GM20431 (cell line): ENCODE data around the gene STIM1.

Experiments
- in situ Hi-C: fragments of 300-500 bp; cut with MseI, MboI; formaldehyde crosslinking; loops from one replicate; pipeline ENCODE4 v1.15.0; 2020; ENCODE audit warnings: low sequenced_read_pairs; ENCODE audit not compliant: unreplicated experiment

STIM1 gene

DNA sequence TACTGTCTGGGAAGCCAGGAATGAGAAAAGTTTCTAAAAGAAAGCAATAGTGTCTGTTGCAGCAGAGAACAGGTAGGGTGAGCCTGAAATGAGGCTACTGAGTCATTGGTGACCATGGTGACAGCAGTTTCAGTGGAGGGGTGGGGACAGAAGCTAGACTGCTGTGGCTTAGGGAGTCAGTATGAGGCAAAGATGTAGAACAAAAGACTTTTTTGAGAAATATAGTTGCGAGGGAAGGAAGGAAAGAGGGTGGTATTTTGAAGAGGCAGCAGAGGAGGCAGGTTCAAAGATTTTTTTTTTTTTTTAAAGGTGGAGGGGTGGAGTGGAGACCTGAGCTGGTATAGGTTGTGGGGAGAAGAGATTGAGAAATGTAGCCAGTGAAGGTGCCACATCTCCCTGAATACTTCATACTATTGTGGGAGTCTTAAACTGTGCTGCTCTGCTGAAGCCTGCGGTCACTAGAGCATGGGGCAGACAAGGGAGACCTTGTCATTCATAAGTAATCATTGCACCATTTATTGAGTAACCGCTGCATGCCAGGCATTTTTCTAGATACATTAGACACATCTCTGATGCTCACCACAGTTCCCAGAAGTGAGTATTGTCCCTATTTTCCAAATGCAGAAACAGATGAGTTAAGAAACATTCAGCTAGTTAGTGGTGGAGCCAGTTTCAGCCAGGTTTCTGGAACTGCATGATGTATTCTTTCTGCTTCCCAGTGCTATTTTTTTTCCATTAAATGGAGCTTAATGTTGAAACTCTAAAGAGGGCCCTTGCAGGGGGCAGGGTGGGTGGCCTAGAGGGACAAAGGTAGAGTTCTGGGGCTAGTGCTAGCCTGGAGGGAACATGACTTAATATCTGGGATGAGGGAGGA, 49.9 kb downstream of the STIM1 start:
- in situ Hi-C loops = no loop called here

DNA sequence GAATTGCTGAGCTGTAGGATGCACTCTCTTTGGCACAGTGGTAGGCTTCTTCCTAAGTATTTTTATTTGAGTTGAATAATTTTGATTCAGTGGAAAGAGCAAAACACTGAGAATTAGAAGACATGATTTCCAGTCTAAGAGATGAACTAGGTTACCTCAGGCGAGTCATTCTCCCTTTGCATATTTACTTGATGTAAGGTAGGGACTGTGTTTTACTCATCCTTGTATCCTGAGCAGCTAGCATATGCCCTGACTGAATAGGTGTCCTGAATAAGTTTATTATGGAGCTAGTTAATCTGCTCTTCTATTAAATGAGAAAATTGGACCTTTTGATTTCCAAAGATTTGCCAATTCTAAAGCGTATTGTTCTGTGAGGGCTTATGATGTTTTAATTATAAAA, 50.7 kb downstream of the STIM1 start:
- in situ Hi-C loops = no loop called here

DNA sequence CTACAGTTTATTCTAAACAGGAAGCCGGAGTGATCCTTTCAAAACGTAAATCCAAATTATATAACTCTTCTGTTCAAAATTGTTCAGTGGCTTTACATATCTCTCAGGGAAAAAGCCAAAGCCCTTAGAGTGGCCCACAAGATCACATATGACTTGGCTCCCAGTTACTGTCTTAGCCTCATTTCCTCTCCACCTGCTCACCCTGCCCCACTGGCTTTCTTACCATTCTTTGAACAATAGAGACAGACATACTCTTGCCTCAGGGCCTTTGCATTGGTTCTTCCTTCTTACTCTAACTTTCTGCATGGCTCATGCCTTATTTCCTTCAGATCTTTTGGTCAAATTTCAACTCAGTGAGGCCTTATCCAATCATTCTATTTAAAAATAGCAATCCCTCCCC, 52.1 kb downstream of the STIM1 start:
- in situ Hi-C loops = no loop called here

DNA sequence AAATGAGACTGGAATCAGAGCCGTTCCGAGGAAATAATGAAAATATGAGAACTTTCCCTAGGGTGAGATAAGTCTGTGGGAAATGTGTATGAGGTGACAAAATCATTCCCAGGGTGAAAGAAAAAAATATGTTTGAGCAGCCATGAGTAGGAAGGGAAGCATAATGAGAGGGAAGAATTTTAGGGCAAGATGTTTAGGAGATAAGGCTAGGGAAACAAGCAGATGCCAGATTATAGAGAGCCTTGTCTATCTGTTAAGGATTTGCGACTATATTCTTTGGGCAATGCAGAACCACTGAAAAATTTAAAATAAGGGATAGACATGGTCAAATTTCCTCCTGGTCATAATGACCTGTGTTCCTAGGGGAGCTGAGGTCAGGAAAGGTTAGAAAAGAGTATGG, 54.4 kb downstream of the STIM1 start:
- in situ Hi-C loops = no loop called here

DNA sequence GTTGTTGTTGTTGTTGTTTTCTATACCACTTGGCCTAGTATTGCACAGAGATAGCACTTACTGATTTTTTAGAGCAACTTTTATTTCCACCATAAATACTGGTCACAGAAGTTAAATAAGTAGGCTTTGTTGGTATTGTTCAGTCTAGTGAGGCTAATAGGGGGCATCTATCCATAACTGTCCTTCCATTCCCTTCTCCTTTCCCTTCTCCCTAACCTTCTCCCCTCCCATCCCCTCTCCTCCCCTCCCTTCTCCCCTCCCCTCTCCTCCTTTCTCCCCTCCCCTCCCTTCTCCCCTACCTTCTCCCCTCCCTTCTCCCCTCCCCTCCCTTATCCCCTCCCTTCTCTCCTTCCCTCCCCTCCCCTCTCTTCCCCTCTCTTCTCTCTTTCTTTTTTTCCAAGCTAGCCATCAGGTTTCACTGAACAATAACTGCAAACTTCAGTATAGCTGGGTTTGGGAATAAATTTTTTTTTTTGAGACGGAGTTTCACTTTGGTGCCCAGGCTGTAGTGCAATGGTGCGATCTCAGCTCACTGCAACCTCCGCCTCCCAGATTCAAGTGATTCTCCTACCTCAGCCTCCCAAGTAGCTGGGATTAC, 56.5 kb downstream of the STIM1 start:
- in situ Hi-C loops = no loop called here

DNA sequence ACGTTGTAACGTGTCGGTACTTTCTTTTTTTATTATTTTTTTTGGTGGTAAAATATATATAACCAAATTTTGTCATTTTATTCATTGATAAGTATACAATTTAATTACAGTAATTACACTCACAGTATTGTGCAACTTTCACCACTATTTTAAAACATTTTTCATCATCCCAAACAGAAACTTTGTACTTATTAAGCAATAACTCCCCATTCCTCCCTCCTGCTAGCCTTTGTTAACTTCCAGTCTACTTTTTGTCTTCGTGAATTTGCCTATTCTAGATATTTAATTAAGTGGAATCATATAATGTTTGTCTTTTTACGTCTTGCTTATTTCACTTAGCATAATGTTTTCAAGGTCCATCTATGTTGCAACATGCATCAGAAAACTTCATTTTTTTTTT, 58.5 kb downstream of the STIM1 start:
- in situ Hi-C loops = no loop called here

DNA sequence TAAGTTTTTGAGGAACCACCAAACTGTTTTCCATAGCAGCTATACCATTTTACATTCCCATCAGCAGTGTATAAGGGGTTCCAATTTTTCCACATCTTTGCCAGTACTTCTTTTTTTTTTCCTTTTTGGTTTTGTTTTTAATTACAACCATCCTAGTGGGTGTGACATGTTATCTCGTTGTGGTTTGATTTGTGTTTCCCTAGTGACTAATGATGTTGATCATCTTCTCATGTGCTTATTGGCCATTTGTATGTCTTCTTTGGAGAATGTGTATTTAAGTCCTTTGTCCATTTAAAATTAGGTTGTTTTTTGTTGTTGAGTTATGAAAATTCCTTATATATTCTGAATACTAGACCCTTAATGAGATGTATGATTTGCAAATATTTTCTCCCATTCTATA, 59.3 kb downstream of the STIM1 start:
- in situ Hi-C loops = no loop called here

DNA sequence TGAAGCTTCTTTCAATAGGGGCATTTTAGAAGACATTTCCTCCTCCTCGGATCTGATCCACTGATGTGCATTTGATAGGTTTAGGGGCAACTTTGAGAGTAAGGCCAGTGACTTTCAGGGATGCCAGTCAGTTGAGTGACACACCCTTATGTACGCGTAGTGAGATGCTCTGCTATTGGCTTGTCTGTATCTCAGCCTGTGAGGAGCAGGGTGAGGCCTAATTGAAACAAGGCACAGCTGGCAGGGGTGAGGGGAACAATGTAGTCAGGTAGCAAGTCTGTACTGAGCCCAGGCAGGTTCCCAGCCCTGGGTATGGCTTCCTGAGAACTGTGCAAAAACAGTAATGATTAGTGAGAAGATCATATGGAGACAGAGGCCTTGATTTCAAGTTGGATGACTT, 61.5 kb downstream of the STIM1 start:
- in situ Hi-C loops = no loop called here

DNA sequence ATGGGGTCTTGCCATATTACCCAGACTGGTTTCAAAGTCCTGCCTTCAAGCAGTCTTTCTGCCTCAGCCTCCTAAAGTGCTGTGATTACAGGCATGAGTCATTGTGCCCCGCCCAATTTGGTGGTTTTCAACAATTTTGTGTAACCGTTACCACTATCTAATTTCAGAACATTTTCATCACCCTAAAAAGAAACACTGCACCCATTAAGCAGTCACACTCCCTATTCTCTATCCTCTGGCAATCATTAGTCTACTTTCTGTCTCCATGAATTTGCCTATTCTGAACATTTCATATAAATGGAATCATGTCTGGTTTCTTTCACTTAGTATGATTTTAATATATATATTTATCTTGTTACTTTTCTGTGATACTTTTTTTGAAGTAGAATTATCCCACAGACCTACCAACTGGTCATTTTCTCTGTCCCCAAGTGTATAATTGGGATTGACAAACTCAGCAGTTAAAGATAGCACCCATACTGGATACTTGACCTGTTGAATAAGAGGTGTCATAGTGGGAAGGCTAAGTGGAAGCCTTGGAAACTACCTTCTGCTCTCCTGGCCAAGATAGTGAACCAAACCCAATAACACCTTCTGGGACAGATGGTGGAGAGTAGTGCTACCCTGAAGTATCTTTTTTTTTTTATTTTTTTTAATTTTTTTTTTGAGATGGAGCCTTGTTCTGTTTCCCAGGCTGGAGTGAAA, 64.8 kb downstream of the STIM1 start:
- in situ Hi-C loops = no loop called here

DNA sequence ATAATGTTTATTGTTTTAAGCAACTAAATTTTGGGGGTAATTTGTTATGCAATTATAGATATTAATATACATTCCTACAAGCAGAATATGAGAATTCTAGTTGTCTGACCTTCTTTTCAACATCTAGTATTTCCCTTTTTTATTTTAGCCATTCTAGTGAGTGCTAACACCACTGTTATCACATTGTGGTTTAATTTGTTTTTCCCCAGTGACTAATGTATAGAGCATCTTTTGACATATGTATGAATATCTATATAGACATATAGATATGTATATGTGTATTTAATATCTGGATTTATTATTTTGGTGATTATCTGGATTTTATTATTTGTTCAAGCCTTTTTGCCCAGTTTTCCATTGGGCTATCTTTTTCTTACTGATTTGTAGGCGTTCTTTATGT, 66.6 kb downstream of the STIM1 start:
- in situ Hi-C loops = no loop called here

DNA sequence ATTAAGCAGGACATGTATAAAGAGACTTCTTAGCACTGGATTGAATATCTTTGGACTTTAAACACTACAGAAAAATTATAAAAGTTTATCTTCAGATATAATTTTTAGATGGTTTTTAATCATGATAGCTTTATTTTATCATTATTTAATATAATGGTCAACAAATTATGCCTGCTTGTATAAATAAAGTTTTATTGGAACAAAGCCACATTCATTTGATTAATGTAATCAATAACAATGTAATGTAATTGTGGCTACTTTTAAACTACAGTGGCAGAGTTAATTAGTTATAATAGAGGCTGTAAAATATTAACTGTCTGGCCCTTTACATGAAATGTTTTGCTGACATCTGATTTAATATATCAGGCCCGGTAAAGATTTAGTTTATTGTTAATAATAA, 70.0 kb downstream of the STIM1 start:
- in situ Hi-C loops = no loop called here

DNA sequence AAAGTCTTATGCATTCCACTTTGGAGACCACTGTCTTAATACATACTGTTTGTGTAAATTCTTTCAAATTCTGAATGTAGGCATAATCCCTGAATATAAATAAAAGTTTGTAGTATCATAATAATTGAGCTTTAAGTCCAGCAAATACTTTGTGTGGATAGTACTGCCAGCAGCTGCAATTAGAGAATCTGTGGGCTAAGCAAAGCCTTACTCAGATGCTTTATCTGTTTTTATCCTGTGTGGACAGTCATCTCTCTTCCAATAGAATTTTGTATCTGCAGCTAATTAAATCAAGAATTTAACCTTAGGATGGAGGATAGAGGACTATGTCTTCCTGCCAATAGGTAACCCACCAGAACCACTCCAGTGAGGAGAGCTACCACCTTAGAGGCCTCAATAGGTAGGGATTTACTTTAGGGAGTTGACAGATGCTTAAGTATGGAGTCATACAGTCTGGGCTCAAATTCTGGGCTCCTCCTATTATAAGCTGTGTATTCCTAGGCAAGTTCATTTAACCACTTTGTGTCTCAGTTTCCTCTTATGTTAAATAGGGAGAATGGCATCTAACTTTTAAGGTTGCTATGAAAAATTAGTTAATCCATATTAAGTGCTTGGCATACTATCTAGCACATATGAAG, 71.1 kb downstream of the STIM1 start:
- in situ Hi-C loops = no loop called here

DNA sequence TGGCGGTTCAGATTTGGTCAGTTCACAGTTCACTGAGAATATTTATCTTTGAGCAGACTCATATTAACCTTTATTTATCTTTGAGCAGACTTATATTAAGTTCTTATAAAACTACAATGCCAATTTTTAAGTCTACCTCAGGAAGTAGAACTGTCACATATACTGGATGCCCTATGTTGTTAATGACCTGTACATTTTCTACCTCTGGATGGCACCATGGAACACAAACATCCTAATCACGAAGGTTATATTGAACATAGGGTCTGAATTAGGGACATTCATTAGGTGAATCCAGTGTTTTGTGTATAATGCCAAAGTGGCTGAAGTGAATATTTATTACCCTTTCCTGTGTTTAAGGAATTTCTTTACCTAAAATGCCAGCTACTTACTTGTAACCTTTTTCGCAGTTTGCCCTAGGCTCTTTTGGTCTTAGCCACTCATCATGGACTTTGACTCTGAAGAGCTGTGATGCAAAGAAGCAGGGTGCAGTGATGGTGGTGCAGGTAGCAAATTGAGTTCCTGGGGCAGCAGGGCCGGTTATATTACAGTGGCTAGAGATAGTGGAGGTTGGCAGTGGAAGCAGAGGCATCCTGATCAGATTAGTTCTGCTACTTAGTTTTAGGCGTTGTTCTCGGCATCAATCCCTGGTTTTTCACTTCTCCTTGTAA, 71.8 kb downstream of the STIM1 start:
- in situ Hi-C loops = no loop called here

DNA sequence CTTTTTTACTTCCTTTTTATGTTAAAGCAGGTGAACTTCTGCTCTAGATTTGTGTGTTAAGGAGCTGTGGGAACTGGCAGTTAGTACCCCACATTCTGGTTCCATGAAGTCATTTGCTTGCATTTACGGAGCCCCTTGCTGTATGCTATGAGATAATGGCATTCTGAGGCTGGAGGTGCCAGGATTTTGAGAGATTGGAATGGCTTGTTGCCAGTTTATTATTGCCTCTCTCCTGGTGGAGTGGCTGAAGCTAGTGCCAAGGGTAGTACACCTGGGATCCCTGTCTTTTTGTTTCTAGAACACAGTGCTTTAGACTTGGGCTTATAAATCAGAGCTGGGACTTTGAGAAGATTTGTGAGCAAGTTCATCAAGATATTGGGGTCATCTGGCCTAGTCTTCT, 73.8 kb downstream of the STIM1 start:
- in situ Hi-C loops = no loop called here

DNA sequence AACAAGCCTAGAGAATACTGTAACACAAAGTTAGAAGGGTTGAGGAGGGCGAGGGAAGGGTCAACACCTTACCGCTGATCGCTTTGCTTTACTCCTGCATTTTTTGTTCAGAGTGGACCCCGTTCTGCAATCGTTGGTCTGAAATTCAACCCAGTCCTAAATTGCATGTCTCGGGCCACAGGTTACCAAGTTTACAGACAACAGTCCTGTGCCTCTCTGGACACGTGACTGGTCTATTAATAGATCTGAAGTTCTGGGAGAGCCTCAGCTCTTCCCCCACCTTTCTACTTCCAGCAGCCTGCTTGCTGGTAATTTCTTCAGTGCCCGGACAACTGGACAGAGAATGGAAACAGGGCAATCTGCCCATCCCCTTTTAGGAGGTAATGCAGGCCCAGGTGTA, 74.2 kb downstream of the STIM1 start:
- in situ Hi-C loops = no loop called here

DNA sequence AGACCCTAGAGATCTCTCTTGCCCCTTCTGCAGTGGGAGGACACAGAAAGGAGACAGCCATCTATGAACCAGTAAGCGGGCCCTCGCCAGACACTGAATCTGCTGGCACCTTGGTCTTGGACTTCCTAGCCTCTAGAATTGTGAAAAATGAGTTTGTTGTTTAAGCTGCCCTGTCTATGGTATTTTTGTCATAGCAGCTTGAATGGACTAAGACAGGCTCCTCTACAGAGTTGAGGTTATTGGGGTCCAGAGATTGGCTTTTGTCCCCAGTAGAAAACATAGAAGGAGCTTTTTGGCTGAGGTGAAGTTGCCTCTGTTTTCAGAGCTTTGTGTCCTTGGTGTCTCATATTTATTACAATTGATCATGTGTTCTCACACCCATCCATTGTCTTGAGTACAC, 77.2 kb downstream of the STIM1 start:
- in situ Hi-C loops = no loop called here

DNA sequence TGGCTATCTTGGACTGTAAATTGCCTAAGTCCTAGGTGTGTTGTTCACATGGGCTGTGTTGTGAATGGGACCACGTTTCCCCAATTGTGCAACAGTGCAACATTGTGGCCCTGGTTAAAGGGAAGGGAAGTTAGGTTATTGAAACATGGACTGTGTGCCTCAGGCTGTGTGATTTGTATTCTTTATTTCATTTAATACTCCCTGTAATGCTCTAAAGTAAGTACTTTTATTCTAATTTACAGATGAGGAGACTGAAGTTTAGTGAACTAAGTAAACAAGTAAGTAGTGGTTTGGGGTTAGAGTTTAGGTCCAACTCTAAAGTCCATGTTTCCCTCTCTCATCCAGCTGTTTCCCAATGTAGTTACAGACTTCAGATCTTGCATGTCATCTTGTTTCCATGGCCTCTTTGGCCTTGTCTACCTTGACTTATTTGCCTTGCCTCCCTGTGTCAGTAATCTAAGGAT, 77.7 kb downstream of the STIM1 start:
- in situ Hi-C loops = no loop called here

DNA sequence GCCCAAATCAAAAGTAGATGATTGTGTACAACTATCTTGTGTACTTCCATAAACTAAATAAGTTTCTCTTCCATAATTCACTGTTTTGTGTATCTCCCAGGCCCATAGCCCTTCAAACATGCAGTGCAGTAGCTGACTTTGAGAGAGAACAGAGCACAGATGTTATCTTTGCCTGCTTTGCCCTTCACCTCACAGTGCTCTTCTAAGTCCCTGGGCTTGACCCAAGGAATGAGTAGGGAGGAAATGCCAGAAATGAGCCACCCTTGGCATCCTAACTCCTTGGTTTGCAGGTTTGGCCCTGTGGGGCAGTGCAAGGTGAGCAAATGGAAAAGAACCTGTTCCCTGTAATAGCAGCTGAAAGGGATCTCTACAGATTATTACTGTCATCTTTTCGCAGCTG, 79.2 kb downstream of the STIM1 start:
- in situ Hi-C loops = no loop called here

DNA sequence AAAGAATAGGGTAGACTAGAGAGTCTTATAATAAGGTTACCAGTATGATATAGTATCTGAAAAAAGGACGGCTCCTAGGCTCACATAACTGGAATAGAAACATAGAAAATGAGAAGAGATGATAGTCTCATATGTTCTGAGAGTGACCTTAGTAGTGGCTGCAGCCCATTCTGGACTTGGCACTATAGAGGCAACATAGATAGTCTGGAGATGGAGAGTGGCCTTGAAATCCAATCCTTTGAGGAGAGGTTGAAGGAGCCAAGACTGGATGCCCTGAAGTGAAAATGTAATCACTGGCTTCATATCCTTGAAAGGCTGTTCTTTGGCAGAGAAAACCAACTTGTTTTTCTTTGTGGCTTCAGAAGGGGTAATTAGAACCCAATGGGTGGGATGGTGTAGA, 81.1 kb downstream of the STIM1 start:
- in situ Hi-C loops = no loop called here

DNA sequence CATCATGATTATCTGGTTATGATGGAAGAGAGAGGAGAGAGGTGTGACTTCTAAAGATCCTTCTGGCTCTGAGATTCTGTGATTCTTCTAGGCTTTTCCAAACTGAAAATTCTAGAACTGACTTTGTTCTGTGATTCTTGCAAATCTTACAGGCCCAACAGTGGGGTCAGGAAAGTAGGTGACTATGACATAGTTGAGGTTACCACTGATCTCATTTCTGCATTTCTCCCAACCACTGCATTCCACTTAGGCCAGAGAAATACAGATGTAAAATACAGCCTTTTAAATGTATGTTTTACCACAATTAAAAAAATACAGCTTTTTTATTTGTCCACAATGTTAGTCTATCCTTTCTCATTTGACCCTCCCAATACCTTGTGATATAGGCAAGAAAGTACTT, 83.7 kb downstream of the STIM1 start:
- in situ Hi-C loops = no loop called here
